GM21528 (cell line): ENCODE measurements around the gene LYSMD2.

Experiments
- ATAC-seq: cut with Tn5 transposase; IDR thresholded peaks from one replicate; pipeline ENCODE4 v1.9.1; 2021; ENCODE audit warnings: mild to moderate bottlenecking, moderate library complexity; ENCODE audit not compliant: unreplicated experiment, low FRiP score

LYSMD2 gene

GRCh38 chr15:51721199-51721960, 16.1 kb downstream of the LYSMD2 start:
- no peak for ATAC-seq

- no peak for ATAC-seq
Observed at GRCh38 chr15:51720201-51720995, 17.1 kb downstream of the LYSMD2 start.

DNA sequence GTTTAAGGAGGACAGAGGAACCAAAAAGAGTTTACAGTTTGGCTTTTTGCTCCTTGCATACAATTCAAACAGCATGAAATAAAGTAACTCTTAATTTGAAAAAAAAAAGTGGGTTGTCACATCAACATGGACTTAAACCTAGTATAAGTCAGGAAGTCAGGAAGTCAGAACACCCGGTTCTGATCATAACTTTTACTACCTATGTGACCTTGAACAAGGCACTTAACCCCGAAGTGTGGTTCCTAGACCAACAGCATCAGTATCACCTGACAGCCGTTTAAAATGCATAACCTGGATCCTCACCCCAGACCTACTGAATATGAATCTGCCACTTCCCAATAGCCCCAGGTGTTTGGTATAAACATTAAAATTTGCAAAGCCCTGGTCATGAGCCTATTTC, 18.7 kb downstream of the LYSMD2 start:
- ATAC-seq, result no peak

DNA sequence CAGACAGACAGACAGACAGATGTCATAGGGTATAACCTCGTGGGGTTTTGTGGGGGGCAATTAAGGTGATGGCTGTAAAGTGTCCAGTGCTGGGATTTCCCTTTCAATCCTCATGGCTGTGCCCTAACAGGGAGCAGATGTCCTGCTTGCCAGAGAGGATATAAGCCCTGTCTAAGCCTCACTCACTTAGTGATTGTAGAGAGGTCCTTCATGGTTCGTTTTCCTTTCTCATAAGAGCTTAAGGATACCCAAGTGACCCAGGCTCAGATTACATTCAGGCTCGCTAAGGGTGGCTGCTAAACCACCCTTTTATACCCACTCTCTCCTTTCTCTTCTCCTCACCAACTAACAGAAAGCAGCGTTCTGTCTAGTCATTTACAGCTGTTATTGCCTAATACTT, 19.2 kb downstream of the LYSMD2 start:
- ATAC-seq, result no peak

- no peak for ATAC-seq
Observed at GRCh38 chr15:51714911-51715310, 22.5 kb downstream of the LYSMD2 start.

- no peak for ATAC-seq
Observed at GRCh38 chr15:51714162-51714561, 23.3 kb downstream of the LYSMD2 start.

- ATAC-seq, result no peak
Observed at GRCh38 chr15:51709031-51709430, 28.4 kb downstream of the LYSMD2 start.

GRCh38 chr15:51708013-51708412, 29.4 kb downstream of the LYSMD2 start:
- no peak for ATAC-seq

DNA sequence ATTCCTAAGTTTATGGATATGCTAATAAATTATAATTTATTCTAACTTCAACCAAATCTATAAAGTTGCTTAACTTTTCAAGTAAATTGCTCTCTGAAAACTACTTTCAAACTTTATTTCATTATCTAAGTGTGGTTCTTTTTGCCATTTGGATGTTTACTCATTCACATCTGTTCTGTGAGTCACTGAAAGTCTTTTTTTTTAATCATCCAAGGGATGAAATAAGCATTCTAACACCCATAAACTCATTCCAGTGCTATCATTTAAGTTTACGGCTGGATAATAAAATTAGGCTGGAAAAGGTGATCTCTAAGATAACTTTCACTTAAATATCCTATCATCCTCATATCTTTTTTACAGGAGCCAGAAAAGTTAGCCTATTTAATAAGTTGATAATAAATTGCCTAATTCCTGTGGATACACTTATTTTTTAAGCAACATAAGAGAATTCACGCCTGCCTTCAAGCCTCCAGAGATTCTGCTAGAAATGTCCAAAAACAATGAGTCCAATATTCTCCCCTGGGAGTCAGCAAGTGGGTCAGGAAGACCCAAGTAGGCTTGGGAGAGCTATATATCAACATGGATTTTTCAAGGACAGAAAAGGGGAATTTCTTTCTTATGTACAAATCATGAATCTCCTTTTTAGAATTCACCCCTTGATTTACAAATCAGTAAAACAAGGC, 30.4 kb downstream of the LYSMD2 start:
- ATAC-seq, result no peak

DNA sequence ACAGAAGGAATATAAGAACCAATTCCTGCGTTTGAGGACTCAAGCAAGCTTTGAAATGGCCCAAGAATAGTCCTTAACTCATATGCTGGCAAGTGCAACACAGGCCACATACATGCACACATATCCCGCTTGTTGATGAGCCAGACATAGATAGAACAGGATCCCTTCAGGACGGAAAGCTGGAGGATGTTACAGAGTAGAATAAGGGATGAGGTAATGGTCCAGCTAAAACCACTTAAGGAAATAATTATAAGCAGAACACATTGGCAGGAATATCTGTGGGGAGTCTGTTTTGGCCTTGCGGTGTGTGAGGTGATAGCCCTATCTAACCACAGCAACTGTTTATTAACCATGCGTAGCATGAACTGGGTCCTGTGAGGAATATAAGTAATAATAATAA, 31.2 kb downstream of the LYSMD2 start:
- no peak for ATAC-seq

DNA sequence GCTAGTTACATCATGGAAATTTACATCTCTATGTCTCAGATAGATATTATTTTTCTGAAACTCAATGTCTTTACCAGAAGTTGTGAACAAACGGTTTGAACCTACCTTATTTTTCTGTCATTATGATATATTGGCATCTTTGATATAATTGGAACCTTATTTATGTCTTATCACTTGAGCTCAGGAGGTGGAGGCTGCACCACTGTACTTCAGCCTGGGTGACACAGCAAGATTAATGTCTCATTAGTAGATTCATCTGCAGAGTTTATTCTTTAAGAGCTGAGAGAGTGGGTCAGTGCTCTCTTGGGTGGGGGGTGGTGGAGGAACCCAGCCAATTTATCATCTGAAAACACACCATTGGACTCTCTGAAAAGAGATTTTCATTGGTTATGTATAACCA, 34.7 kb downstream of the LYSMD2 start:
- no peak for ATAC-seq

DNA sequence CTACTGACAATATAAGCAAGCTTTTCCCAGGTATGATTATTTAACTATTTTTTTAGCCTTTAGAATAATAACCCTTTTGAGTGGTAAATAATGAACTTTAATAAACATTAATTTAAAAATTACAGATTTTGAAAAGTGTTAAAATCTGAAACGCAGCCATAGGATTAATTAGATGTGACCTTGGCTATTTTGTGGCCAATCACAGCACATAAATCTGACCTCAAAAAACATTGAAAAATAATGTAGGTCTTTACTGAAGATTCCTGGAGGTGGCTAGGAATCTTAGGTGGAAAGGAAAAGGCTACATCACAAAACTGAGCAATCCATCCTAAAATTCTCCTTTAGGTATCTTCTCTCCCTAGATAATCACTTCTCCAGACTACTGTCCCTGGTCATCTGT, 38.1 kb downstream of the LYSMD2 start:
- ATAC-seq, result no peak

DNA sequence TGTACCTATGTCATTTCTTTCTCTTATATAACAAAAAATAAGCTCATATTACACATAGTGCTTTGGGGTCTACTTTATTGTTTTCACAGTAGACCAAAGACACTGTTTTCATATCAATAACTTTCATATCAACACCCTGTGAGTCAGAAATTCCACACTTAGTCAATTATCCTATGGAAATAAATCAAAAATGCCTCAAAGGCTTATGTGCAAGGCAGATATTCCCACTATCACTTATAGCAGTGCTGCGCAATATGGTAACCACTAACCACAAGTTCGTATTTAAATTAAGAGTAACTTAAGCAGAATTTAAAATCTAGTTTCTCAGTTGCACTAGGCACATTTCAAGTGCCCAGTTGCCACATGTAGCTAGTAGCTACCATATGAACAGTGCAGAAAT, 40.3 kb downstream of the LYSMD2 start:
- no peak for ATAC-seq

GRCh38 chr15:51696566-51696965, 40.9 kb downstream of the LYSMD2 start:
- no peak for ATAC-seq

DNA sequence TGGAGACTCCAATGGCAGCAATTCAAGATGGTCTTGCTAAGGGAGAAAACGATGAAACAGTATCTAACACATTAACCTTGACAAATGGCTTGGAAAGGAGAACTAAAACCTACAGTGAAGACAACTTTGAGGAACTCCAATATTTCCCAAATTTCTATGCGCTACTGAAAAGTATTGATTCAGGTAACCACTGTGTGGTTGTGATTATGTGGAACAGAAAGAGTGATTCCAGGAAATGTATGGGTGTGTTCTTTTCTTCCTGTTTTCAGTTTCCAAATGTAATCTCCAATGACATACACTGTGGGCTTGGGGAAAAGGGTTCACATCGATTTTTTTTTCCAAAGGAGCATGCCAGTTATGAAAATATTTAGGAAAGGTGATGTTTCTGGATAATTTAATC, 45.3 kb downstream of the LYSMD2 start:
- no peak for ATAC-seq

DNA sequence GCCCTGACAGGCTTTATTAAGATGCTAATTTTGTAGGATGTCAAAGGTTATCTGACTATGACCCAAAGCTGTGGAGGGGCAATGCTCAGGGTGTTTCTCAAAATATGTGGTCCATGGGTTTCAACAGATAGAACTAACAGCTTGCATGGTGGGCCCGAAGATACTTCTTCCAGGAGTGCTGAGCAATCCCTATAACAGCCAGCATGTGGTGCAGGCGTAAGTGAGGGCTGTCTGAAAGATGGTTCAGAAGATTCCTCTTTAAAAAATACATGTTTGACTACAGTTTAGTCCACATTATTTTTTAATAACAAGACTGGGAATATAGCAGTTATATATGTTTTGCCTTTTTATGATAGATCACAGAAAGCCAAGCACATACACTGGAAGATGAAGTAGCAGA, 48.6 kb downstream of the LYSMD2 start:
- ATAC-seq, result no peak

DNA sequence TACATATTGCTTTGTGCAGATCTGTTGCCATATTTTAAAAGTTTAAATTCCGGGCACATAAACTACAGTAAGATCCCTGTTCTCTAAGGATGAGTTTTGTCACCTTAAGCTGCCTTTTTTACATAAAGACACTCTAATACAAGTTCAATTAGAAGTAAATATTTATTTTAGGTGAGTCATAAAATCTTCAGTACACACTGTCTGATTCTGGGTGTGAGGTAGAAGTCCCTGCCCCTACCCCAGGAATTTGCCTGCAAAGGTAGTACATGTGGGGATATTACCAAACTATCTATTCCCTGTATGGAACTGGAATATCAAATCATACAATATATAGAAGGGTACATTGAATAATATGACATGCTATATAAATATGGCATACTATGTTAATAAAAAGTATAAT, 49.9 kb downstream of the LYSMD2 start:
- no peak for ATAC-seq

DNA sequence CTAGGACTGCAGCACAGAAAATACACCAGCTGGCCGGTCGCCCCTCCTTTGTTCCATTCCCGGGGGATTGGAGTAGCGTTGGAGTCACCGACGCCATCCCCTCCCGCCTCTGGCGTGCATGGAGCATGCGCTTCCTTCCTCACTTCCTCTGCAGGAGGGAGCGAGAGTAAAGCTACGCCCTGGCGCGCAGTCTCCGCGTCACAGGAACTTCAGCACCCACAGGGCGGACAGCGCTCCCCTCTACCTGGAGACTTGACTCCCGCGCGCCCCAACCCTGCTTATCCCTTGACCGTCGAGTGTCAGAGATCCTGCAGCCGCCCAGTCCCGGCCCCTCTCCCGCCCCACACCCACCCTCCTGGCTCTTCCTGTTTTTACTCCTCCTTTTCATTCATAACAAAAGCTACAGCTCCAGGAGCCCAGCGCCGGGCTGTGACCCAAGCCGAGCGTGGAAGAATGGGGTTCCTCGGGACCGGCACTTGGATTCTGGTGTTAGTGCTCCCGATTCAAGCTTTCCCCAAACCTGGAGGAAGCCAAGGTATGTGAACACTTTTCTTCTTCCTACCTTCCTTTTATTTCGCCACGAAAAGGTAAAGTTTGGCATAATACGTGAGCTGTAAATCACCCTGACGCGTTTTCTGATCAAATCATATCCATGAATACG, 56.0 kb downstream of the LYSMD2 start, which contains the start of gene SCG3:
SCG3 (plus strand) TSS at position 201 of the 661 bp plus-strand sequence; CDS start at position 454, 253 bp downstream.
- no peak for ATAC-seq

DNA sequence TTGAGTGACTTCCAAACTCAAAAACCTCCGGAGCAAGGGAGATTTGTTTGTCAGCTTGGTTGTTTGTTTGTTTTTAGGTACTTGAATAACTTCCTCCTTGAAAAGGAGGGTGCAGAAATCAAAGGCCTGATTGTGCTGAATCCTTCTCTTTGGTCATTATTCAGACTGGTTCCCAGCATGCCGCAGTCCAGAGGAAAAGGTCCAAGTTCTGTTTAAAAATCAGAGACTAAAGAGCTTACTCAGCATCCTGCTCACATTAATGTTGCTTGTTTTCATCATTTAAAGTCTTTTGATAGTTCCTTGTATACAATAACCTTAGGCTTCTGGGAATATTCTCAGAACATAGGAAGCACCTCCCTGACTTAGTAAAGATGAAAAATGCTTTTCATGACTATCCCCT, 57.1 kb downstream of the LYSMD2 start:
- no peak for ATAC-seq

GRCh38 chr15:51678096-51678495, 59.4 kb downstream of the LYSMD2 start:
- ATAC-seq, result no peak

- ATAC-seq, result no peak
Observed at GRCh38 chr15:51677452-51677851, 60.0 kb downstream of the LYSMD2 start.
